NB4 (cell line): Measurements from ENCODE around the gene UBE2U.

ENCODE experiments used
- CTCF ChIP-seq: IDR thresholded peaks from one replicate; pipeline ENCODE4 v1.5.1; 2012; ENCODE audit warnings: low read depth, low read length
- MAX ChIP-seq: IDR thresholded peaks from 2 replicates; pipeline ENCODE4 v1.6.1; 2011; ENCODE audit warnings: low read depth, low read length
- MYC ChIP-seq: IDR thresholded peaks from 2 replicates; pipeline ENCODE4 v1.6.1; 2011; ENCODE audit warnings: low read depth, low read length
- POLR2A ChIP-seq: IDR thresholded peaks from 2 replicates; pipeline ENCODE4 v1.6.1; 2011; ENCODE audit warnings: mild to moderate bottlenecking; ENCODE audit not compliant: insufficient read length; ENCODE audit errors: extremely low read depth

GRCh38 chr1:64263335-64263734 lies 59.9 kb downstream of the UBE2U start:
- TF ChIP-seq CTCF (no peak), POLR2A (no peak), MYC (no peak), MAX (no peak)
